H1 (cell line): ENCODE data around the gene CTBP2. TPM values are rescaled to one million over a fixed set of nuclear protein-coding genes. Genes with fewer than 3 reads are reported as not detected.

ENCODE experiments used
- CTCF ChIA-PET: fragments of 300-600 bp; sonication (Branson Sonifier 250); formaldehyde crosslinking; loops from one replicate; lab custom pipeline; 2021; ENCODE audit not compliant: partially characterized antibody; lab: Charles Lee
- POLR2A ChIA-PET: fragments of 300-600 bp; sonication (Branson Sonifier 250); formaldehyde crosslinking; loops from one replicate; lab custom pipeline; 2021; ENCODE audit warnings: inconsistent platforms; ENCODE audit not compliant: partially characterized antibody; lab: Charles Lee
- DNase-seq, 2 experiments: peaks; one replicate each; pipeline versions ENCODE4 v3.0.0 to v3.0.0-alpha.2; 2010 to 2022; ENCODE audit warnings: low spot score in 2 of 2, low read depth in 1 of 2, mixed read lengths in 1 of 2
- FAIRE-seq: peaks from 2 replicates; lab custom pipeline; 2011; peaks lifted over from hg19 to GRCh38; lab: Jason Lieb, UNC
- H2AFZ ChIP-seq: 2 replicates; pipeline ENCODE4 v1.8.1; 2012; ENCODE audit warnings: low read length, inconsistent platforms
- H2AK5ac ChIP-seq: 2 replicates; pipeline ENCODE4 v1.6.1; 2013; ENCODE audit warnings: low read depth, low read length
- H2BK120ac ChIP-seq: replicated peaks from 2 replicates; pipeline ENCODE3; 2013; ENCODE audit warnings: low read depth, low read length, inconsistent platforms
- H2BK12ac ChIP-seq: 2 replicates; pipeline ENCODE4 v1.6.1; 2013; ENCODE audit warnings: low read depth, low read length
- H2BK15ac ChIP-seq: 2 replicates; pipeline ENCODE4 v1.6.1; 2013; ENCODE audit warnings: low read length
- H2BK20ac ChIP-seq: 2 replicates; pipeline ENCODE4 v1.6.1; 2013; ENCODE audit warnings: low read length
- H2BK5ac ChIP-seq: 2 replicates; pipeline ENCODE4 v1.6.1; 2013; ENCODE audit warnings: low read depth, low read length
- H3K14ac ChIP-seq: 2 replicates; pipeline ENCODE4 v1.6.1; 2013; ENCODE audit warnings: inconsistent platforms; ENCODE audit not compliant: insufficient read length
- H3K18ac ChIP-seq: 2 replicates; pipeline ENCODE4 v1.6.1; 2013; ENCODE audit warnings: low read length; ENCODE audit errors: extremely low read depth
- H3K23ac ChIP-seq: 2 replicates; pipeline ENCODE4 v1.6.1; 2013; ENCODE audit warnings: inconsistent platforms; ENCODE audit not compliant: insufficient read length
- H3K23me2 ChIP-seq: 2 replicates; pipeline ENCODE4 v1.6.1; 2013; ENCODE audit warnings: low read depth, low read length
- H3K27ac ChIP-seq: 2 replicates; pipeline ENCODE4 v1.6.1; 2011; ENCODE audit warnings: low read depth, low read length, inconsistent platforms
- H3K27me3 ChIP-seq, 4 experiments: replicated peaks in 1 of 4; 1 replicate in 1 of 4; 2 replicates in 3 of 4; pipeline versions ENCODE4 v1.6.1 to v1.8.1; 2011 to 2013; ENCODE audit warnings: low read length in 3 of 4, mild to moderate bottlenecking in 3 of 4, inconsistent platforms in 2 of 4, mixed read lengths in 2 of 4, moderate library complexity in 1 of 4; ENCODE audit not compliant: control insufficient read depth in 3 of 4, insufficient read depth in 3 of 4; ENCODE audit errors: extremely low read depth in 1 of 4
- H3K36me3 ChIP-seq, 4 experiments: 2 replicates each; pipeline versions ENCODE4 v1.6.1 to v1.8.1; 2011 to 2013; ENCODE audit warnings: mild to moderate bottlenecking in 4 of 4, low read length in 3 of 4, moderate library complexity in 2 of 4, control low read depth in 1 of 4, inconsistent platforms in 1 of 4; ENCODE audit not compliant: insufficient read depth in 4 of 4, control insufficient read depth in 2 of 4
- H3K4ac ChIP-seq: replicated peaks from 2 replicates; pipeline ENCODE3; 2013; ENCODE audit warnings: low read length, low read depth, mixed read lengths, inconsistent platforms; ENCODE audit not compliant: insufficient read length
- H3K4me1 ChIP-seq, 4 experiments: replicated peaks in 1 of 4; 1 replicate in 1 of 4; 2 replicates in 3 of 4; pipeline versions ENCODE4 v1.6.1 to v1.8.1; 2011 to 2013; ENCODE audit warnings: low read length in 3 of 4, inconsistent platforms in 2 of 4, mixed read lengths in 1 of 4; ENCODE audit not compliant: insufficient read depth in 4 of 4, control insufficient read depth in 3 of 4
- H3K4me2 ChIP-seq, 2 experiments: 2 replicates each; pipeline versions ENCODE4 v1.6.1 to v1.8.1; 2011 to 2013; ENCODE audit warnings: low read depth in 2 of 2, low read length in 2 of 2, control low read depth in 1 of 2, inconsistent platforms in 1 of 2, mild to moderate bottlenecking in 1 of 2; ENCODE audit not compliant: insufficient read depth in 1 of 2
- H3K4me3 ChIP-seq, 4 experiments: fragments of 200-600, 300-600 bp in 1 of 4; sonication (generic), shearing (Covaris generic), sonication (Bioruptor Twin) in 1 of 4; 2 replicates each; pipeline versions ENCODE4 v1.5.1 to v1.8.1; 2011 to 2016; ENCODE audit warnings: low read length in 4 of 4, low read depth in 3 of 4, control low read depth in 2 of 4, inconsistent platforms in 2 of 4, mild to moderate bottlenecking in 2 of 4, mixed read lengths in 1 of 4, moderate library complexity in 1 of 4; ENCODE audit not compliant: insufficient read depth in 2 of 4; ENCODE audit errors: extremely low read depth in 1 of 4
- H3K56ac ChIP-seq: replicated peaks from 2 replicates; pipeline ENCODE3; 2013; ENCODE audit warnings: low read depth, mild to moderate bottlenecking, mixed read lengths, low read length, inconsistent platforms; ENCODE audit not compliant: insufficient read length
- H3K79me1 ChIP-seq: 2 replicates; pipeline ENCODE4 v1.6.1; 2013; ENCODE audit warnings: low read depth, low read length, control low read depth
- H3K79me2 ChIP-seq, 2 experiments: 2 replicates each; pipeline versions ENCODE4 v1.6.1 to v1.8.1; 2012 to 2013; ENCODE audit warnings: low read length in 2 of 2, mild to moderate bottlenecking in 2 of 2, inconsistent platforms in 1 of 2; ENCODE audit not compliant: insufficient read depth in 2 of 2, control insufficient read depth in 1 of 2
- H3K9ac ChIP-seq, 4 experiments: replicated peaks in 1 of 4; 1 replicate in 1 of 4; 2 replicates in 3 of 4; pipeline versions ENCODE4 v1.6.1 to v1.8.1; 2011 to 2013; ENCODE audit warnings: low read depth in 3 of 4, low read length in 3 of 4, control low read depth in 2 of 4, mild to moderate bottlenecking in 2 of 4, moderate library complexity in 2 of 4, inconsistent platforms in 1 of 4; ENCODE audit errors: extremely low read depth in 1 of 4
- H3K9me3 ChIP-seq, 2 experiments: 2 replicates each; pipeline versions ENCODE4 v1.6.1 to v1.8.1; 2012 to 2013; ENCODE audit warnings: mild to moderate bottlenecking in 2 of 2, moderate library complexity in 2 of 2, control low read depth in 1 of 2, inconsistent platforms in 1 of 2, low read depth in 1 of 2, low read length in 1 of 2, mixed read lengths in 1 of 2; ENCODE audit not compliant: insufficient read depth in 2 of 2
- H4K20me1 ChIP-seq, 2 experiments: replicated peaks in 1 of 2; 2 replicates each; pipeline versions ENCODE3 to v1.8.1; 2011 to 2013; ENCODE audit warnings: inconsistent platforms in 2 of 2, low read length in 2 of 2, mild to moderate bottlenecking in 1 of 2; ENCODE audit not compliant: insufficient read depth in 2 of 2, control insufficient read depth in 1 of 2
- H4K5ac ChIP-seq: 2 replicates; pipeline ENCODE4 v1.6.1; 2013; ENCODE audit warnings: low read length, low read depth, mixed read lengths, inconsistent platforms; ENCODE audit not compliant: insufficient read length
- H4K8ac ChIP-seq: 2 replicates; pipeline ENCODE4 v1.8.0; 2013; ENCODE audit warnings: mild to moderate bottlenecking, moderate library complexity, low read length, inconsistent platforms; ENCODE audit not compliant: insufficient read depth; ENCODE audit errors: extremely low read depth
- H4K91ac ChIP-seq: replicated peaks from 2 replicates; pipeline ENCODE3; 2013; ENCODE audit warnings: low read length, mixed read lengths, inconsistent platforms; ENCODE audit not compliant: insufficient read length
- FOSL1 ChIP-seq: IDR thresholded peaks from 2 replicates; pipeline ENCODE4 v1.6.1; 2011; ENCODE audit warnings: mild to moderate bottlenecking, low read depth, low read length, moderate library complexity; ENCODE audit not compliant: insufficient read depth
- POLR2AphosphoS5 ChIP-seq: IDR thresholded peaks from 2 replicates; pipeline ENCODE4 v1.6.1; 2011; ENCODE audit warnings: low read depth, low read length
- WGBS, 2 experiments: shearing (Covaris generic) in 1 of 2; methylation state at CpG; one replicate each; pipeline versions ENCODE4 v1.1.6 to v1.1.7; 2013 to 2015; ENCODE audit warnings: low lambda C conversion rate in 2 of 2, mixed read lengths in 2 of 2, inconsistent platforms in 1 of 2, low coverage in 1 of 2, missing lambda C conversion rate in 1 of 2; ENCODE audit not compliant: insufficient replicate concordance in 2 of 2, insufficient coverage in 1 of 2, insufficient read length in 1 of 2; ENCODE audit errors: extremely low coverage in 1 of 2, missing lambda C conversion rate in 1 of 2; 5-methylcytosine and 5-hydroxymethylcytosine counted together
- polyA plus RNA-seq, 7 experiments: library from polyadenylated mRNA; depleted of rRNA in 3 of 7; stranded (reverse) in 5 of 7; unstranded in 2 of 7; fragments of >200 nt in 5 of 7; fragments of 200-250 nt in 2 of 7; gene quantifications; 1 replicate in 5 of 7; 2 replicates in 1 of 7; 4 replicates in 1 of 7; pipeline versions ENCODE4 v1.2.1 to v1.2.3, GENCODE V29; 2011 to 2013; ENCODE audit warnings: missing spikeins in 2 of 7, mixed read lengths in 2 of 7
- total RNA-seq: library from RNA; stranded (reverse); fragmentation: NEBNext Ultra II Directional; extraction: Animal tissue kit (Norgen Biotek cat#: 25700); gene quantifications from 2 replicates; pipeline ENCODE4 v1.2.1, GENCODE V29; 2021

The CTBP2 gene
- total and polyA plus RNA-seq, 2 of the 8 experiments (the other 6 are each of a cell fraction or from before 2014, with no cell fraction given), result 208 to 221 TPM

- TF ChIP-seq FOSL1, result no peak
- TF ChIP-seq POLR2AphosphoS5, result 0 out of 2 replicates have a peak, but pooled peaks have one; percentile 40
- Histone ChIP-seq H3K4me1 (peaks cover 2 to 25% (median 9%) of the 10 kb centered on the region in 4 experiments; a peak in 6 of 7 replicates), H3K36me3 (peaks cover 0 to 23% (median 2%) of the 10 kb centered on the region in 4 experiments; a peak in 3 of 8 replicates), H2BK15ac (no peak overlapping the region), H2BK5ac (no peak overlapping the region), H3K79me1 (peaks cover 37% of the 10 kb centered on the region), H3K79me2 (peaks cover 41 to 100% of the 10 kb centered on the region in 2 experiments), H2AK5ac (no peak overlapping the region), H2BK12ac (no peak overlapping the region), H3K18ac (no peak overlapping the region), H3K14ac (no peak overlapping the region), H4K8ac (no peak overlapping the region), H3K9ac (no peak overlapping the region), H3K27me3 (no peaks in the 10 kb centered on the region), H3K56ac (no peak overlapping the region), H3K9me3 (no peaks in the 10 kb centered on the region), H2BK20ac (no peak overlapping the region), H3K4ac (no peak overlapping the region), H3K4me2 (no peak overlapping the region), H4K20me1 (peaks cover 63 to 80% of the 10 kb centered on the region in 2 experiments), H4K91ac (no peak overlapping the region), H2AFZ (no peak overlapping the region), H3K23me2 (no peaks in the 10 kb centered on the region), H3K23ac (no peak overlapping the region), H3K27ac (no peak overlapping the region), H2BK120ac (no peak overlapping the region), H3K4me3 (no peak overlapping the region), H4K5ac (no peak overlapping the region)
- POLR2A ChIA-PET, result interaction anchor here (1.3 to 1.8 kb wide), 5 partner anchors 8 to 53 kb away, joined by 3 to 9 read pairs (median 3); no protein-coding TSS in a partner anchor
- CTCF ChIA-PET, result interaction anchor here (0.7 to 2.4 kb wide), 5 partner anchors 23 to 104 kb away, joined by 3 to 6 read pairs (median 3); no protein-coding TSS in a partner anchor
- no peak for DNase-seq
- no peak for FAIRE-seq
- WGBS, 2 experiments, result 97% methylated on average over 5 of the region's 5 CpGs; no CpG with 5 or more reads in 1 of the 2 experiments
Observed at GRCh38 chr10:125095776-125096175, 64.6 kb downstream of the CTBP2 start.
